Stimulated activated effector memory CD8-positive, alpha-beta T cell treated with anti-CD3 and anti-CD28 coated beads, Interleukin-12 subunit alpha, Interleukin-12 subunit beta, amount 100 ng/mL, for 72 hours (primary cell): ENCODE measurements around the gene NEK2.
A peak's percentile ranks its signal among the peaks of the same experiment; 100 is the strongest.
"Not testable (repeated sequence)": the region's sequence is repeated elsewhere in the genome, so short reads cannot be mapped to it uniquely, and the experiment has no call there.

Source experiments
- ATAC-seq: fragments of 150-1000 bp; cut with Tn5 transposase; 2 replicates; pipeline ENCODE4 v1.10.0; 2021
- DNase-seq, 2 donors: peaks; one replicate each; pipeline ENCODE4 v3.0.0; 2021 to 2022; ENCODE audit warnings: low spot score in 2 of 2
- H3K27ac Mint-ChIP-seq: one replicate; pipeline ENCODE4 v1.8.0; 2022; ENCODE audit warnings: mild to moderate bottlenecking, mixed read lengths
- H3K36me3 Mint-ChIP-seq: one replicate; pipeline ENCODE4 v1.8.0; 2022; ENCODE audit warnings: mild to moderate bottlenecking, mixed read lengths
- H3K4me1 Mint-ChIP-seq: one replicate; pipeline ENCODE4 v1.8.0; 2022; ENCODE audit warnings: mixed read lengths
- H3K4me3 Mint-ChIP-seq: one replicate; pipeline ENCODE4 v1.8.0; 2022; ENCODE audit warnings: mild to moderate bottlenecking, mixed read lengths
- H3K9me3 Mint-ChIP-seq: one replicate; pipeline ENCODE4 v1.8.0; 2022; ENCODE audit warnings: mixed read lengths

Gene NEK2

GRCh38 chr1:211647711-211648121, 27.7 kb downstream of the NEK2 start:
- Mint-ChIP-seq H3K4me3 (no peak overlapping the region), H3K27ac (no peak overlapping the region), H3K4me1 (peaks cover 11% of the 10 kb centered on the region), H3K36me3 (no peaks in the 10 kb centered on the region), H3K9me3 (no peaks in the 10 kb centered on the region)
- DNase-seq: no peak
- ATAC-seq: no peak

GRCh38 chr1:211646566-211646965, 28.9 kb downstream of the NEK2 start:
- DNase-seq: no peak

DNA sequence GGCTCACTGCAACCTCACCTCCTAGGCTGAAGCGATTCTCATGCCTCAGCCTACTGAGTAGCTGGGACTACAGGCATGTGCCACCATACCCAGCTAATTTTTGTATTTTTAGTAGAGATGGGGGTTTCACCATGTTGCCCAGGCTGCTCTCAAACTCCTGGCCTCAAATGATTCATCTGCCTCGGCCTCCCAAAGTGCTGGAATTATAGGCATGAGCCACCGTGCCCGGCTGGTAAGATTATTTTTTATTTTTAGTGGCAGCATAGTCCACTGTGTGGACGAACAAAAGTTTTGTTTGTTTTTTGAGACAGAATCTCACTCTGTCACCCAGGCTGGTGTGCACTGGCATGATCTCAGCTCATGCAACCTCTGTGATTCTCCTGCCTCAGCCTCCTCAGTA, 29.8 kb downstream of the NEK2 start:
- not testable (repeated sequence) for H3K27ac Mint-ChIP-seq, ATAC-seq, H3K36me3 Mint-ChIP-seq, H3K4me3 Mint-ChIP-seq, H3K9me3 Mint-ChIP-seq, DNase-seq
- peaks cover 11% of the 10 kb centered on the region for H3K4me1 Mint-ChIP-seq

More at GRCh38 chr1:211646566-211646965, 28.9 kb downstream of the NEK2 start:
- peaks cover 11% of the 10 kb centered on the region for H3K4me1 Mint-ChIP-seq
- no peak overlapping the region for H3K27ac Mint-ChIP-seq
- H3K36me3 Mint-ChIP-seq: no peaks in the 10 kb centered on the region
- no peak for ATAC-seq
- no peak overlapping the region for H3K4me3 Mint-ChIP-seq
- no peaks in the 10 kb centered on the region for H3K9me3 Mint-ChIP-seq

DNA sequence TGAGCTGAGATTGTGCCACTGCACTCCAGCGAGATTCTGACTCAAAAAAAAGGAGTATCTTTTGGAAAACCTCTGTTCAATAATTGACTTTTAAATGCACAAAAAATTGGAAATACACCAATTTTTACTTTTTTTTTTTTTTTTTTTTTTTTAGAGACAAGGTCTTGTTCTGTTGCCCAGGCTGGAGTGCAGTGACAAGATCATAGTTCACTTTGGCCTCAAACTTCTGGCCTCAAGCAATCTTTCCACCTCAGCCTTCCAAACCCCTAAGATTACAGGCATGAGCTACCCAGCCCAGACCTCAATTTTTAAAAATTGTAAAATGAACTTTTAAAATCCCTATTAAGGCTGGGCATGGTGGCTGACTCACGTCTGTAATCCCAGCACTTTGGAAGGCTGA, 30.8 kb downstream of the NEK2 start:
- DNase-seq: no peak
- ATAC-seq: no peak
- H3K4me1 Mint-ChIP-seq: peaks cover 11% of the 10 kb centered on the region
- no peaks in the 10 kb centered on the region for H3K9me3 Mint-ChIP-seq
- no peak overlapping the region for H3K27ac Mint-ChIP-seq
- H3K36me3 Mint-ChIP-seq: no peaks in the 10 kb centered on the region
- no peak overlapping the region for H3K4me3 Mint-ChIP-seq

DNA sequence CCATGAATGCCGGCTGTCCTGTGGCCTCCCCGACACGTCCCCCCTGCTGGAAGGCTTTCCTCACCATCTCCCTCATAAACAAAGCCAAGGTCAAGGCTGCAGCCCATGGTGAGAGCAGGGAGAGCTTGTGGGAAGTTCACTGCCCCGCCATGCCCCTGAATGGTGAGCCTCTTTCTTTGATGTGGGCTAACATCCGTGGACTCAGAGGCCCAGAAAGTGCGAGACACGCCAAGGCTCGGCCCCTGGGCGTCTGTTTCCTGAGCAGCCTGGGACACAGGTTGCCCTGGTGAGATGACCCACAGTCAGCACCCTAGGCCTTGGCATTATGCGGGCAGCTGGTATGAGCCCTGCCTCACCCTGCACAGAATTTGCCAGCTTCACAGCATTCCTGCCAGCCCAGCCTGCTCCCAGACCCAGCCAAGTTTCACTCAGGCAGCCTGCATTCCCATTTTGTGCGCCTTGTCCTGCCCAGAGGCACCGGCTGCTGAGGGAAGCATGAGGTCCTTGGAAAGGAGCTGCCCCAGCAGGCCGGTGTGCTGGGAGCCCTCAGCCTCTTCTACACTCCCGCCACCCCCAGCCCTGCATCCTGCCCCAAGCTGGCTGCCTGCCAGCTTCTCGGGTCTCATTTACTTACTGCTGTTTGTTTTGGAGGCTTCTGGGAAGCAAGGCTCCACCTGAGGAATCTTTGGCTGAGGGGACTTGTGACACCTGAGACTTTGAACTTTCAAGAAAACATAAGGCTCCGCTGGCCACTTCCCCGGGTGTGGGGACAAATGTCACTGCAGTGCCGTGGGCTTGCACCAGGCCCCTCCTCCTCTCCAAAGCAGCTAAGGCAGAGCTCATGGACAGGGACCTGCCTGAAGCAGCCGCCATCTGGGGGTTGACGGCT, 31.9 kb downstream of the NEK2 start:
- peak; percentile 50 for ATAC-seq
- no peak for DNase-seq
- no peak overlapping the region for H3K4me3 Mint-ChIP-seq
- H3K4me1 Mint-ChIP-seq: peaks cover 11% of the 10 kb centered on the region
- peak overlapping the region; percentile 50 for H3K27ac Mint-ChIP-seq
- H3K36me3 Mint-ChIP-seq: no peaks in the 10 kb centered on the region
- no peaks in the 10 kb centered on the region for H3K9me3 Mint-ChIP-seq

DNA sequence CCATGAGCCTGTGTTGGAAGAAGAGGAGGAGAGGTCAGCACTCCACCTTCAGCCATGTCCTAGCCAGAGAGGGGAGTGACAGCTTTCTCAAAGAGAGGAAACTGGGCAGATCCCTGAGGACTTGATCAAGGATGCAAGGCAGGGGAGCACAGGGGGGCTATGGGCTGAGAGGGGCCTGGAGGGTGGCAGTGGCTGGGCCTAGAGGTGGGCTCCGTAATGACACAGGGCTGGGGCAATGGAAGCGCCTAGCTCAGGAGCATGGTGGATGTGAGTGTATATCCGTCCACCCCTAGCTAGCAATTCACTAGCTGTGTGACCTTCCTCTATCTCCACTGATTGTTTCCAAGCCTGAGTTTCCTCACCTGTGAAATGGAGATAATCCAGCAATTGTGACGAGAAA, 32.6 kb downstream of the NEK2 start:
- H3K4me3 Mint-ChIP-seq: no peak overlapping the region
- H3K36me3 Mint-ChIP-seq: no peaks in the 10 kb centered on the region
- no peak overlapping the region for H3K27ac Mint-ChIP-seq
- H3K9me3 Mint-ChIP-seq: no peaks in the 10 kb centered on the region
- peaks cover 11% of the 10 kb centered on the region for H3K4me1 Mint-ChIP-seq
- ATAC-seq (peak; percentile 11), DNase-seq (no peak)

GRCh38 chr1:211641942-211642341, 33.5 kb downstream of the NEK2 start:
- no peaks in the 10 kb centered on the region for H3K9me3 Mint-ChIP-seq
- no peak overlapping the region for H3K4me3 Mint-ChIP-seq
- H3K27ac Mint-ChIP-seq: no peak overlapping the region
- ATAC-seq (no peak), DNase-seq (no peak)
- no peaks in the 10 kb centered on the region for H3K36me3 Mint-ChIP-seq
- H3K4me1 Mint-ChIP-seq: peaks cover 11% of the 10 kb centered on the region

DNA sequence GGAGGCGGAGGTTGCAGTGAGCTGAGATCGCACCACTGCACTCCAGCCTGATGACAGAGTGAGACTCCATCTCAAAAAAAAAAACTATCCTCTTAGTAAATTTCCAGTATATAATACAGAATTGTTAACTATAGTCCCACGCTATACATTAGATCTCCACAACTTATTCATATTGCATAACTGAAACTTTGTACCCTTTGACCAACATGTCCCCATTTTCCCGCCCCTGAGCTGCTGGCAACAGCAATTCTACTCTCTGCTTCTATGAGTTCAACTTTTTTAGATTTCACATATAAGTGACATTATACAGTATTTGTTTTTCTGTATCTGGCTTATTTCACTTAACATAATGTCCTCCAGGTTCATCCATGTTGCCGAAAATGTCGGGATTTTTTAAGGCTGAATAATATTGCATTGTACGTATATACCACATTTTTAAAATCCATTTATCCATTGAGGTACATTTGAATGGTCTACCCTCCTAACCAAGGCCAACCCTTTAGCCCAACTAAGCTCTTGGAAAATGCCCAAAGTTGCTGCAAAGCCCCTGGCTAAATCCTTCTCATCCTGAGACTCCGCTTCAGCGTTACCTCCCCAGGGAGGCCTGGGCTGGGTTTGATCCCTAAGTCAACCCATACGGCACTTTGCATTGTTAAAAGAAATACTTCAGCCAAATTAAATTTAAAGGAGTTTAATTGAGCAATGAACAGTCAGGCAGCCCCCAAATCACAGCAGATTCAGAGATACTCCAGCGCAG, 34.2 kb downstream of the NEK2 start:
- Mint-ChIP-seq H3K9me3 (no peaks in the 10 kb centered on the region), H3K4me1 (peaks cover 11% of the 10 kb centered on the region), H3K4me3 (no peak overlapping the region), H3K36me3 (no peaks in the 10 kb centered on the region), H3K27ac (no peak overlapping the region)
- DNase-seq (no peak), ATAC-seq (no peak)

- DNase-seq (no peak), ATAC-seq (no peak)
- no peaks in the 10 kb centered on the region for H3K9me3 Mint-ChIP-seq
- no peak overlapping the region for H3K27ac Mint-ChIP-seq
- peaks cover 11% of the 10 kb centered on the region for H3K4me1 Mint-ChIP-seq
- H3K4me3 Mint-ChIP-seq: no peak overlapping the region
- H3K36me3 Mint-ChIP-seq: no peaks in the 10 kb centered on the region
Observed at GRCh38 chr1:211640301-211640630, 35.2 kb downstream of the NEK2 start.

DNA sequence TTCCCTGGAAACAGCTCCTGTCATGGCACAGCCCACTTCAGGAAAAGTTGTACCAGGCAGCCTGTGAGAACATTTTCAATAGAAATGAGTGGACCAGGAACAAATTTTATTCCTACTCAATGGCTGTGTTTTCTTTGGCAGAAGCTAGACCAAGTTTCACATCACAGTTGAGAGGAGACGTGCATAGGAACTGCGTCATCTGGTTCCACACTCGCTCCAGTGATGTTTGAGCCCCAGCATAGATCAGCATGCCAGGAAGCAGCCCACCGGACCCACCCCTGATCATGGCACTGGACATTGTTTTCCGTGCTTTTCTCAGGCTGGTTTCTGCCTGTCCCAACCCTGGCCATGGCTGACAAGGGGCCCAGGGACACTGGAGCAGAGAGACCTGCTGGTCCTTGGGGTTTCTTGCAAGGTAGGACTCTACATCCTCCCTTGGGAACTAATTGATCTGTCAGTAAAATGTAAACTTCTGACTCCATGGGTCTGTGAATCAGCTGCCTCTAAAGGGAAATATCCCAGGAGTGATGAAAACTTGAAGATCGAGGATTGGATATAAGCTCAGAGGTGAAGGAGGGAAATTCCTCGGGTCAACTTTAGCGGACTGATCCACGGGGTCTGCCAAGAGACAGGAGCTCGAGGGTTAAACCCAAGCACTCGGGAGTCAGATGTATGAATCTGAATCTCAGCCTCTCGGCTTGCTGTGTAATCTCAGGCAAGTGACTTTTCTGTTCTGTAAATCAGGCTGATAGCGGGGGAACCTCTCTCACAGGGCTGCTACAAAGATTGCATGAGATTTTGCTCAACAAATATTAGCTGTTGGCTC, 35.7 kb downstream of the NEK2 start:
- Mint-ChIP-seq H3K27ac (no peak overlapping the region), H3K4me1 (peaks cover 11% of the 10 kb centered on the region), H3K4me3 (no peak overlapping the region), H3K36me3 (no peaks in the 10 kb centered on the region), H3K9me3 (no peaks in the 10 kb centered on the region)
- ATAC-seq (no peak), DNase-seq (no peak)

GRCh38 chr1:211638689-211639101, 36.7 kb downstream of the NEK2 start:
- H3K4me1 Mint-ChIP-seq: peaks cover 7% of the 10 kb centered on the region
- no peak overlapping the region for H3K4me3 Mint-ChIP-seq
- no peak overlapping the region for H3K27ac Mint-ChIP-seq
- DNase-seq: no peak
- H3K9me3 Mint-ChIP-seq: no peaks in the 10 kb centered on the region
- ATAC-seq: no peak
- no peaks in the 10 kb centered on the region for H3K36me3 Mint-ChIP-seq

DNA sequence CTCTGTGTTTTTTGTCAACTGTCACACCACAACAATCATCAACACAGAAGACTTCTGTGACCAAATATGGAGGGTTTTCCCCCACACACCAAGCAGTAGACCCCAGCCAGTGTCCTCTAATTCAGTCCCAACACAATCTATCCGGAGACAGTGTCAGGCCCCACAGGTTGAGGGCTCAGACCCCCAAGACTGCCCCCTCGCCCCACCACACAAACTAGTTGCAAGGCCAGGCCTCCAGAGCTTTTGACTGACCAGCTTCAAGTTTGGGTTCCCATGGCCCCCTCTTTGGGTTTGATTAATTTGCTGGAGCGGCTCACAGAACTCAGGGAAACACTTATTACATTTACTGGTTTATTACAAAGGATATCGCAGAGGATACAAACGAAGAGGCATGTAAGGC, 37.2 kb downstream of the NEK2 start:
- no peak for ATAC-seq

GRCh38 chr1:211637066-211637465, 38.4 kb downstream of the NEK2 start:
- peaks cover 8% of the 10 kb centered on the region for H3K4me1 Mint-ChIP-seq
- ATAC-seq (no peak), DNase-seq (no peak)
- H3K9me3 Mint-ChIP-seq: no peaks in the 10 kb centered on the region
- no peaks in the 10 kb centered on the region for H3K36me3 Mint-ChIP-seq
- H3K4me3 Mint-ChIP-seq: no peak overlapping the region
- H3K27ac Mint-ChIP-seq: no peak overlapping the region

More for the DNA sequence above, 37.2 kb downstream of the NEK2 start:
- Mint-ChIP-seq H3K9me3 (no peaks in the 10 kb centered on the region), H3K27ac (no peak overlapping the region), H3K4me3 (no peak overlapping the region), H3K36me3 (no peaks in the 10 kb centered on the region), H3K4me1 (peaks cover 3% of the 10 kb centered on the region)
- DNase-seq: no peak

DNA sequence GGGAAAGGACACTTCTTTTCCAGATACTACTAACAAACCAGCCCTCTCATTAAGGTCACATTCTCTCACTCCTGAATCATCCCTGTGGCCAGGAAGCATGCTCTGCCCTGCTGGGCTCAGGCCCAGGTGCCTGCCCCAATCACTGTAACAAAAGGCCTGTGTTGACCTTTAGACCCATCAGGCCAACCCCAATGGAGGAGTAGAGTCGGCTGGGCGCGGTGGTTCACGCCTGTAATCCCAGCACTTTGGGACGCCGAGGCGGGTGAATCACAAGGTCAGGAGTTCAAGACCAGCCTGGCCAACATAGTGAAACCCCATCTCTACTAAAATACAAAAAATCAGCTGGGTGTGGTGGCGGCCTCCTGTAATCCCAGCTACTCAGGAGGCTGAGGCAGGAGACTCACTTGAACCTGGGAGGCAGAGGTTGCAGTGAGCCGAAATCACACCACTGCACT, 38.8 kb downstream of the NEK2 start:
- not testable (repeated sequence) for H3K4me3 Mint-ChIP-seq, H3K9me3 Mint-ChIP-seq, H3K36me3 Mint-ChIP-seq, H3K27ac Mint-ChIP-seq, ATAC-seq, DNase-seq
- H3K4me1 Mint-ChIP-seq: peaks cover 12% of the 10 kb centered on the region

DNA sequence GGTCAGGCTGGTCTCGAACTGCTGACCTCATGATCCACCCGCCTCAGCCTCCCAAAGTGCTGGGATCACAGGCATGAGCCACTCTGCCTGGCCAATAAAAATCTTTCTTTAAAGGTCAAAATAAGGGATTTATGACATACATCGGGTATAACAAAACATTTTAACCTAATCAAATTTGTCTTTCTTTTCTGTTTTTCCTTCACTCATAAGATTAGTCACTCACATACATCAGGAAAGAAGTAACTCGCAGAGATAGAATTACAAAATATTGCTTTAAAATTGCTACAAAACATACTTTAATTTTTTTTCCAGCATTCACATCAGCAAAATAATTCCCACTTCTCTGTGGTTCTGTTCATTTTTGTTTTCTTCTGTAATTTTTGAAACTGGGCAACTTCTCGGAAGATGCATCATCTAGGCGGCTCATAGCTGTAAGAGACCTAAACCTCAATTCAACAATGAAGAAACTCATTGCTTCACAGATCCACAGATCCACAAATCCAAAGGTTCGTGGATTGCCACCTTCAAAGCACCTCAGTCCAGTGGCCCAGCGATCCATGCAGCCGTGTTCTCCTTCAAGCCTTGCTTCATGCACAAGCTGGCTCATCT, 39.7 kb downstream of the NEK2 start:
- ATAC-seq (no peak), DNase-seq (no peak)
- peaks cover 12% of the 10 kb centered on the region for H3K4me1 Mint-ChIP-seq
- H3K4me3 Mint-ChIP-seq: no peak overlapping the region
- no peak overlapping the region for H3K27ac Mint-ChIP-seq
- H3K36me3 Mint-ChIP-seq: no peaks in the 10 kb centered on the region
- no peaks in the 10 kb centered on the region for H3K9me3 Mint-ChIP-seq
